Tibial nerve (tissue), 4 donors: ENCODE data around the gene ZKSCAN4.

Source experiments
- CTCF ChIP-seq, 5 experiments: fragments of 200-600 bp in 3 of 5; fragments of 450-650 bp in 2 of 5; sonication (generic) in 3 of 5; IDR thresholded peaks; one replicate each; pipeline ENCODE4 v1.5.1; 2016 to 2019; ENCODE audit warnings: antibody characterized with exemption in 5 of 5, mild to moderate bottlenecking in 3 of 5, moderate library complexity in 2 of 5
- EP300 ChIP-seq, 2 donors: sonication (generic); formaldehyde crosslinking; IDR thresholded peaks; one replicate each; pipeline ENCODE4 v1.6.1; 2017; ENCODE audit warnings: antibody characterized with exemption in 2 of 2, mild to moderate bottlenecking in 1 of 2
- POLR2A ChIP-seq, 2 donors: fragments of 450-650 bp; IDR thresholded peaks; one replicate each; pipeline ENCODE4 v1.6.1; 2017; ENCODE audit warnings: antibody characterized with exemption in 2 of 2, mild to moderate bottlenecking in 2 of 2, moderate library complexity in 2 of 2

GRCh38 chr6:28226460-28226859 is 25.6 kb downstream of the ZKSCAN4 start:
- no peak for TF ChIP-seq CTCF (IDR thresholded peaks at IDR 0.05)
- TF ChIP-seq EP300 (IDR thresholded peaks at IDR 0.05) = no peak
- no peak for TF ChIP-seq POLR2A (IDR thresholded peaks at IDR 0.05)
